DMS153 (cell line): Measurements from ENCODE around the gene CIBAR2.

Source experiments
- DNase-seq: peaks from one replicate; lab custom pipeline; 2025; lab: John Stamatoyannopoulos, UW

The CIBAR2 gene

DNA sequence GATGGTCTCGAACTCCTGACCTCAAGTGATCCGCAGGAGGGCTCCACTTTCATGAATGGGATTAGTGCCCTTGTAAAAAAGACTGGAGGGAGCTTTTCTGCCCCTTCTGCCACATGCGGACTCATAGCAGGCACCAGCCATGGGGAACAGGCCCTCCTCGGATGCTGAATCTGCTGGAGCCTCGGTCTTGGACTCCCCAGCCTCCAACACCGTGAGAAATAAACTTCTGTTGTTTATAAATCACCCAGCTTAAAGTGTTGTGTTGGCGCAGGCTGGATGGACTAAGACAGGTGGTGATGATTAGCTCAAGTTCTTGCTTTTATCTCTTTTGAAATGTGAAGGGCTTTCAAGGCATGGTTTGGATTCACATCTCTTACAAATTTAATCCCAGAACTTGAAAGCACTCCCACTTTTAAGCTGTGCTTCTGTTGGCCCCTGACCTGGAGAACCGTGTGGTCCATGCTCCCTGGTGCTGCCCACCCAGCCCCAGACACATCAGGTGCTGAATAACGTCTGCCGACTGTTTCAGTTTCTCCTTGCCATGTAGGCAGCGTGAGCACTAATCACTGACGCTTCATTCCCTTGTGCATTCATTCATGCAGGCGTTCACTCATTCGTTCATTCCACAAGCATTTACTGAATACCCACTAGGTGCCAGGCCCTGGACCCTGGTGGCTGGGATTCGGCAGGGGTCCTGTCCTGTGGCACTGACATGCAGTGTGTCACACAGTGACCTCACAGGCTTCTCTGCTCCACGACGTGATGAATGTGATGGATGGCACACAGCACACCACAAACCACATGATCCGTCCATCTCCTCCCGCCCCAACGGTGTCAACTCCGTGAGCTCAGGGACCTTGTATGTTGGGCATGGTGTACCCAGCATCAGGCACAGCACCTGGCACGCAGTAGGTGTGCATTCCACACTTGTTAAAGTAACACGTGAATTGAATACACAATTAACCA lies 8.9 kb downstream of the CIBAR2 start:
- DNase-seq, result no peak

DNA sequence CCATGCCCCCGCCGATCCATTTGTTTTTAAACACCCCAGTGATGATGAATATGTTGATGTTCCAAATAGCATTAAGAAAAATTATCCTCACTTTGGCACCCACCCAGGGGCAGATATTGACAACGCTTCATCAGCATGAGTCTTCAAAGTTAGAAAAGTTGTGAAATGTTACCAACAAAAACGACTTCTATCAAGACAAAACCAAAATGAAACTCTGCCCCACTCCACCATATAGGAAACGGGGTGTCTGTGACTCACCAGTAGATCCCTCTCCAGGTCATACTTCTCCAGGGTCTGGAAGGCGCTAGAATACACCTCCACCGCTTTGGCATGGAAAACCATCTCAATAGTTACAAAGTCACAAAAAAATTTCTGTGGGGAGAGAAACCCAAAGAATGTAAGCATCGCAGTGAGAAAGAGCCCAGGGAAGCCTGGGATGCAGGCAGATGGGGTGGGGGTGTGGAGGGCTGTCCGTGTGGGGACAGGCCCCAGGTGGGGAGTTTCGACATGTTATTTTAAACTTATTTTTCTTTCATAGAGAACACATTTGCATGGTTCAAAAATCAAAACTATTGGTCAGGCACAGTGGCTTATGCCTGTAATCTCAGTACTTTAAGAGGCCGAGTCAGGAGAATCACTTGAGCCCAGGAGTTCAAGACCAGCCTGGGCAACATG lies 10.2 kb downstream of the CIBAR2 start:
- DNase-seq, result no peak

DNA sequence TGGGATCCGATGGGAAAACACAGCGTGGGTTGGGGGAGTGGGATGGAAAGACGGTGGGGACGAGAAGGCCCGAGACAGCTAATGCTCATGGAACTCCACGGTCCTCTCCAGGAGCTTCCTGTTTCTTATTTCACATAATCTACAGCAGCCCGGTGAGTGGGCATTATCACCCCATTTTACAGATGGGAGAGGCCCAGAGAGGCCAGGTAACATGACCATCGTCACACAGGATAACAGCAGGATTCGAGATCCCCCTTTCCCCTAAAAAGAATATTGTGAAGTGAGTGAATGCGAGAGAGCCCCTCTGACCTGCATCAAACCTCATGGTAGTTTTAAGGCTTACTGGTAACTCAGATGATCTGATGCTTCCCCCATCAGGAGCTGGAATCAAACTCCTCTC lies 12.0 kb downstream of the CIBAR2 start:
- no peak for DNase-seq

DNA sequence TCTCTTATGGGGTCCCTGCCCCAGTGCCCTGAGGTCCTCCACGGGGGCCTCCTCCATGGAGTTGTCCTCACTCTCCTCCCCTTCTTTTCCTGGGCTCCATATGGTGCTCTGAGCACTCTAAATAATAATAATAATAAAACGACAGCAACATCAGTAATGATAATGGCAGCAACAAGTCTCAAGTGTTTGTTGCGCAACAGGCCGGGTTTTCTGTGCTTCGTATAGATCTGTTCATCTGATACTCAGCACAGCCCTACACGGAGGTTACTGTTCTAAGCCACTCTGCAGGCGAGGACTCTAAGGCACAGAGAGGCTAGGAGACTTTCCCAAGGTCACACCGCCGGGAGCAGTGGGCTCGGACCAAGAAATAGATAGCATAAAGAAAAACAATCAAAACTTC lies 13.7 kb downstream of the CIBAR2 start:
- no peak for DNase-seq

DNA sequence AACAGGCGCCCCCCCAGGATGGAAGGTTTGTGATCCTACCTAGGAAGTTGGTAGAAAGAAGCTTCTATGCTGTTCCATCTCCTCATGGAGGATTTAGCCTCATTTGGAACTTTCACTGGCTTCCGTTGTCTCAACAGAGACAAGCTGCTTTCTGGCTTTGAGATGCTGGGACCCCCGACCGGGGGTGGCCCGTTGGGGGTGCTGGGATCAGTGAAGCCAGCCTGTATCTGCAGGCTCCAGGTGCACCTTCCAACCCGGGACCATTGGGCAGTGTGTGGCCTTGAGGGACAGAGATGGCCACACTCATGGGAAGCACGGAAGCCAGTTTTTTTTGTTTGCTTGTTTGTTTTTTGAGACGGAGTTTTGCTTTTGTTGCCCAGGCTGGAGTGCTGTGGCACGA lies 15.4 kb downstream of the CIBAR2 start:
- DNase-seq, result no peak

DNA sequence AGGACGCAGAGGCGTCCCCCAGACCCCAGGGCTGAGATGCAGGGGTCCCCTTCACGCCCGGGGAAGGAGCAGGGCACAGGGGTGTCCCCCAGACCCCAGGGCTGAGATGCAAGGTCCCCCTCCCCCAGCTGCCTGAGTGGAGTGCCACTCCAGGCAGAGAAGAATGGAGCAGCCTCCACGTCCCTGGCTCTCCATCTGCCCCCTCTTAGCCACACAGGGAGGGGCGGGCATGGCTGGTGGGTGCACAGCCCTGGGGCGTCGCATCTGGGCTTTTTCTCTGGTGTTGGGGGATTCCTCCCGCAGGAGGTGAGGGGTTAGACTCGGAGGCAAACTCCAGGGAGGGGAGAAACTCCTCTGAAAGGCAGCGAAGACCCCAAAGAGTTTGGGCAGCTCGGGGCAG lies 17.5 kb downstream of the CIBAR2 start:
- DNase-seq, result no peak

DNA sequence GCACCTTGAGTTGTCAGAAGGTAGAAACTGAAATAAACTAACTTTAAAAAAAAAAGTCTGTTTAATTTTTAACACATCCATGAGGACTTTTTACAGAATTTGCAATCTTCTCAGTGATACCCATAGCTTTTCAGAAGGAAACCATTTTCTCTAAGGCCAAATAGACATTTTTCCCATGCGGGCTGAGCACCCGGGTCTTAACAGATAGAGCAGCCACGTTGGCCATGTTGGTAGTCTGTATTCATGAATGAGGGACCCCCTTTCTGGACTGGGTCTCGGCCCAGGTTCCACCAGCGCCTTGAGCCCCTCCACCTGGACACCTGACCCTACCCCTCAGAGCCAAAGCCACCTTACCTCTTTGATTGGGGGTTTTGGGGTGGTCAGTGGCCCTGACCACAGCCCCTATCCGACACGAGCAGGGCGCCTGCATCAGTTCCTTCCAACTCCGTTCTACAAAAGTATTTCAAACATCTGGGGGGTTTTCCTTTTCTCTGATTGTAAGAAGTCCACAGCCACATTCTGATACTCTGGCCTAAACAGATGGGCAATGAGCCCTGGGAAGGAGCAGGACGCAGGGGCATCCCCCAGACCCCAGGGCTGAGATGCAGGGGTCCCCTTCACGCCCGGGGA lies 18.0 kb downstream of the CIBAR2 start:
- DNase-seq, result no peak

DNA sequence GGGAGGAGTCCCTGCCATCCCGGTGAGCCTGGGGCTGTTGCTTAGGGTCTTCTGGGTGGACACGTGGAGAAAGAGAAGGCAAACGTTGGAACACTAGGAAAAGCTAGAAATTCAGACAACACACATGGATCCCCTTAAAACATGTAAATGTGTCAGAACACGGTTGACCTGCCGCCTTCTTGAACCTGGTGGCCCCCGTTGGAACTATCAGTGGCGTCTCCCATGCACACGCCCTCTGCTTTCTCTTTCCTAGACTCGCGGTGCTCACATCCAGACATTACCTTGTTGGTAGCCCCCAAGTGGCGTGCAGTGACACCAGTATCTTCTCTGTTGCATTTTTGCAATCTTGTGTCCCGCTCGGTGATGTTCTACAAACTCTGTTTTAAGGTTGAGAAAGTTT lies 18.6 kb downstream of the CIBAR2 start:
- DNase-seq, result no peak

DNA sequence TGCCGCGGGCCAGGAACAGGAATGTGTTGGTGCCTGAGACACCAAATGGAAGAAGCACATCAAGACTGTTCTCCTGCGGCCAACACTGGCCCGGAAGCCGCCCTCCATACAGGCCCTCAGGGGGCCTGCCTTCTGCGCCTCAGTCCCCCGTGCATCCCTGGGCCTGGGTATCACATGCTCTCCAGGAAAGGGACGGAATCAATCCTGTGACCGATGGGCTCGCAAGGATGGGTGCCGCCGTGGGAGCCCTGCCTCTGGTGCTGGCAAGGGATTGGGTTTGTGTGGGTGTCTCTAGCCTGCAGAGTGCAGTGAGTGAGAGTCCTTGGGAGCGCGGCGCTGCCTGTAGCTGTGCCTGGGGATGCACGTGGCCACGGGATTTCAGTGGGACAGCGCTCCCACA lies 19.4 kb downstream of the CIBAR2 start:
- no peak for DNase-seq

DNA sequence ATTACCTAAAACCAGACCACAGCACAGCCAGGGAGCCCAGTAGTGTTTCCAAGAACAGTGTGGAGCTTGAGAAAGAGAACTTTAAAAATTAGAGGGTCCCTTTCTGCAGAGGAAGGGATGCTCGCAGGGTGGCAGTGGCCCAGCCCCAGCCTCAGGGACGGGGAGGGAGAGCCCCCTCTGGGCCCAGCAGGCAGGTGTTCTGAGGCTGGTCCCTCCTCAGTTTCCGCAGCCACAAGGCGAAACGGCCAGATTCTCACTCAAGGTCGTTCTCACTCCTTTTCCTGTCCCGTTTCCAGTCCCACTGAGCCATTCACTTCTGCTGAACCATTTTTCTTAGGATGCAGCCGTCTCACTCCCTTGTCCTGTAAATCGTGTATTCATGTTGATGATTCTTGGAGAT lies 20.0 kb downstream of the CIBAR2 start:
- DNase-seq, result no peak

DNA sequence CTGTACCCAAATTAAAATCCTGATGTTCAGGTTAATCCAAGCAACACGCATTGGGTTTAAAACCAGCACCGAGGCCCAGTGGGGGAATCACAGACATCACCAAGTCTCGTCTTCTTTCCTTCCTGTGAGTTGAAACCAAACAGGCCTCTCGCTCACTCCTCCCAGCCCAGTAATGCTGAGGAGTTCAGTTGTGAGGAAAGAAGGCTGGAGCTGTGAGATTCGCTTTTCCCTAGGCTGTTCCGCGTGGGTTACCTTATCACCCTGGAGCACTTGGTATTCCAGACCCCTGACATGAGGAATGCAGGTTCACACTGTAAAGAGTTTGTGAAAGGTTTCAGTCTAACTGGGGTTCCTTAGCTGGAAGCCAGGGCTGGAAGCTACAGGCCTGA lies 20.8 kb downstream of the CIBAR2 start:
- DNase-seq, result no peak

DNA sequence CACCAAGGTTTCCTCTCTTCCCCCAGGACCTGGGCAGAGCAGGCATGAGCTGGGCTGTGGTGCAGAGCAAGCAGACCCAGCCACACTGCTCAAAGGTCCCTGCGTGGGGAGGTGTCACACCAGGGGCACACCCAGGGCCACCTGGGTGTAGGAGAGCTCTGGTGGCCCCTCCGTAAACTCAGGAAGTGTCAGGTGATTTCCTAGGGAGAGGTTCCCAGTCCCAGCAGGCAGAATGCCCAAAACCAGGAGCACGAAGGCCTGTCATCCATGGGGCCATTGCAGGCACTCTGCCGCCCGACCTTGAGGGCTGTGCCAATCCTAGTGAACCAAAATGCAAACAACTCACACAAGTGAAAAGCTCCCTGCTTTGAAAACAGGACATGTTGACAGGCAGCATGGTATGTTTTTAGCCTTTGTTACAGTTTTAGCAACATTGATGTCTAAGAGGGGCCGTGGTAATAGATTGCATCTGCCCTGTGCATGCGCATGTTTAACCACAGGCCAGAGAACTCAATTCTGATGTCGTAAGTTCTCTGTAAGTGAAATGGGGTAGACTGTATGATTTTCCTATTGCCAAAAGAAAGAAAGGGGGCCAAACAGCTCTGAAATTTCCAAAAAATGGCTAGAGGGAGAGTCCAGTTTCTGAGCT lies 21.3 kb downstream of the CIBAR2 start:
- no peak for DNase-seq

DNA sequence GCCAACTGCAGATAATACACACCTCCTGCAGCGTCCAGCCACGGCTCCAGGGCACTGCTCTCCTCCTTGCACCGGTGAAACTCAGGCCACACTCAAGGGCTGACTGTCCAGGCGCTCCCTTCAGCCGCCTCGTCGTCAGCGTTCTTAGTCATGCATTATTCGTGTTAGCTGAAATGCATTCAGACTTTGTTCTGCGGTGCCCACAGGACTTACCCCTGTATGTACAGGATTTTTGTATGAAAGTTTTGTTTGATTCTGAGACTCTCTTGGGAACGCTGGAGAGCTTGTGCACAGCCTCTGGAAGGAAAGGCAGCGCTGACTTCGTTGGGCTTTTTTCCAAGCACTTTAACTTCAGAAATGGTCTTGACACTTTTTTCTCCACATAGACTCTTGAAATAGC lies 22.1 kb downstream of the CIBAR2 start:
- DNase-seq, result no peak

DNA sequence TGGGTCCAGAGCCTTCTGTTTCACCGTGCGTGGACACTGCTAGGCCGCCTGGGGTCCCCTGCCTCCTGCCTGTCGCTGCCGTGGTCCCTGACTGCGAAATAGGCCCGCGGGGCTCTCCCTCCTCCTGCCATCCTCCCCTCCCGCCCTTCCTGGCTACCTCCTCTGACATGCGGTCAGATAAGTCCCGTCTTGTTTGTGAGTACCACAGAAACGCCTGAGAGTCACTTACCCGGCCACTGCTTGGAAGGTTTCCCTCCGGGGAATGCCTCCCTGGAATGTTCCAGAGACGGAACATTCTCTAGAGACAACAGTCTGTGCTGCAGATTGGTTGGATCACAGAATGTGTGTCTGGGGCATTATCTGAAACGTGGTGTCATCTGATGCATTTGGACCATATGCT lies 22.7 kb downstream of the CIBAR2 start:
- DNase-seq, result no peak

DNA sequence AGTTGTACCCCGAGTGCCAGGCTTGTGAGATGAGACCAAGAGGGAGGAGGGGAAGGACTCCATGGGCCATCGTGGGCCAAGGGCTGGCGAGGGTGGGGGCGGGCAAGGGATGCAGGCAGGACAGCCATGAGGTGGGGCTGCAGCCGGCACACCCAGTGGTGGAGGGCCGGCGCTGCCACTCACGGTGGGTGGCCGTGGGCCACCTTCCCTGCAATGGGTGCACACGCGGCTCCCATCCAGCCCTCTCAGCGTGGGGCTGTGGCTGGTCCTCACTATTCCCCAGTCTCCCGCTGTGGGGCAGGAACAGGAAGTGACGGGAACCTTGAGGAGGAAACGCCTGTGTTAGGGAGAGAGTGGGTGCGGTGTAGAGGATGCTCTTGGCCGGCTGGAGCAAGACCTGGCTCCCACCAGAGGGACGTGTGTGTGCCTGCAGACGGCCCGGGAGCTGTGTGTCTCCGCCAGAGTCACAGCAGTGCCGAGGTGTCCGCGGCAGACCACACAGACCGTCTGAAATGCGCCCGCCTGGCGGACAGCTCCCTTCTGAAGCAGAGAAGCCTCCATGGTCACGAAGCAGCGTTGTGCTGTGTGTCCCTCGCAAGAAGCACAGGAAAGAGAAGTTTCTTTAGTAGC lies 23.6 kb downstream of the CIBAR2 start:
- no peak for DNase-seq

DNA sequence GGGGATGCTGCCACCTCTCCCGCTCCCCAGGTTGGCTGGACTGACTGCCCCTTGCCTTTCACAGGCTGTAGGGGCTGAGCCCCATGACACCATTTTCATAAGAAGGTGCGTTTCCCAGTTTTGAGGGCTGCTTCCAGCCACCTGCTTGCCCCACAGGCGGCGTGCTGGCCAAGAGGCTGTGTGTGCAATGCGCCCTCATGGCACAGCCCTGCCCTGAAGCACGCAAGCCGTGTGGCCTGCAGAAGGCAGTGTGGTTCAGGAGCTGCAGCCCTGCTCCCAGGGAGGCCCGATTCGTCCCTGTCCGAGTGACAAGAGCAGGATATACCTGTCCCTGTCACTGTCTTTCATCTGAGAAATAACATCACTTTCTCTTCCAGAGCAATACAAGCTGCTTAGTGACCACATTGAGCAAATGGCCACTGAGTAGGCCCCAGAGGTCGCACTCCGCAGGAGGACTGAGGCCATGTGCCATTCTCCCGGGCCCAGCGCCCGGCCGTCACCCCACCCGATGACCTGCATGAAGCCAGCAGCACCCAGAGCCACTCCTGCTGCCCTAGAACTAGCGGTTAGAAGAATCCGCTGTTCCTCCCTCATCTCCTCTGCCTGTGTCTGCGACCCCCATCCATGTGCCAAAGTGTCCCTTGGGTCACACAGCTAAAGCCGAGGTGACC lies 24.2 kb downstream of the CIBAR2 start:
- no peak for DNase-seq

DNA sequence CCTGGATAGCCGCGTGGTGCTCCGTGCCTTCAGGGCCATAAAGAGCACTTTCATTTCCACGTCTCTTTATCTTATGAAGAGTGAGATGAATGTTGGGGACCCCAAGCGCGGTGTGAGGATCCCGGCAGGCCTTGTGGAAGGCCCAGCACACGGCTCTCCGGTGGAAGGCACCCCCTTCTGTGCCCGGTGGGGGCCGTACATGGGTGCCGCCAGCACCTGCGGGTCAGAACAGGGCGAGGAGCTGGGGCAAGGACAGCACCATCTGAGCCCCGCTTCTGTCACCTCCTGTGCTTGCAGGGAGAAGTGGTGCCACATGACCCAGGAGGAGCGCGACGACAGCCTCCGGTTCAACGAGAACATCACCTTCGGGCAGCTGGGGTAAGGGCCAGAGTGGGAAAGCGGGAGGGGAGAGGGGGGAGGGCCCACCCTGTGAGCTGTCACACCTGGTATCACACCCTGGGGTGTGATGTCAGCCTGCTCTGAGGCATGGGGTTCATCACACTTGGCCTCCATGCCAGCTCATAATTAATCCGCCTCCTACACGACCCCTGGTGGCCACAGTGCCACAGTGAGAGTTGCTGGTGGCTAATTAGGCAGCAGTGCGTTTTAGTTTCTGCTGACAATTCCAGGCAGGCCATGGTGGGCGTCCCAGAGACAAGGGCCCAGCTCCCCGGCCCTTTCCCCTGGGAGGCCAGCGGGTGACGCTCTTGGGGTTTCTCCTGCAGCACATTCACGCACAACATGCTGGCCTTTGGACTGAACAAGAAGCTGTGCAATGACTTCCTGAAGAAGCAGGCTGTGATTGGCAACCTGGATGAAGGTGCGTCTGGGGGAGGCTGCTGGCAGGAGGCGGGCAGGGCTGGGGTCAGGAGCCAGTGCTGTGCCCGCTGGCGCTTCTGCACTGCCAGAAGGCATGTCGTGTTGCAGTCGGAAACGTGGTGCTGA lies 25.7 kb downstream of the CIBAR2 start:
- peak; percentile 55 for DNase-seq

DNA sequence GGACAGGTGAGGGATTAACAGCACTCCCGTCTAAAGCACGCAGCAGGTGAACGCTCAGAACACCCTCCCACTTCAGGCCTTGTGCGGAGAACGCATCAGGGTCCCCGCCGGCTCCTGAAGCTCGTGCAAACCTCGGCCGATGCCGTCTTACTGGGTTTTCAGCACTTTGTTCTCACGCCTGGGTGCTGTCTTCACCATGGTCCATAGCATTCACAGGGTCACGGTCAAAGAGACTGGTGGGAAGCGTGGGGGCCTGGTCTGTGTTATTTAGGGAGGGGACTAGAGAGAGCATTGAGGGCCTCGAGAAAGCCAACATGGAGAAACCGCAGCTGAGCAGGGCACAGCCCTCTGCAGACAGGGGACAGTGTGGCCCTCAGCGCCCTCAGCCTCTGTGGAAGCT lies 26.6 kb downstream of the CIBAR2 start:
- DNase-seq, result no peak

DNA sequence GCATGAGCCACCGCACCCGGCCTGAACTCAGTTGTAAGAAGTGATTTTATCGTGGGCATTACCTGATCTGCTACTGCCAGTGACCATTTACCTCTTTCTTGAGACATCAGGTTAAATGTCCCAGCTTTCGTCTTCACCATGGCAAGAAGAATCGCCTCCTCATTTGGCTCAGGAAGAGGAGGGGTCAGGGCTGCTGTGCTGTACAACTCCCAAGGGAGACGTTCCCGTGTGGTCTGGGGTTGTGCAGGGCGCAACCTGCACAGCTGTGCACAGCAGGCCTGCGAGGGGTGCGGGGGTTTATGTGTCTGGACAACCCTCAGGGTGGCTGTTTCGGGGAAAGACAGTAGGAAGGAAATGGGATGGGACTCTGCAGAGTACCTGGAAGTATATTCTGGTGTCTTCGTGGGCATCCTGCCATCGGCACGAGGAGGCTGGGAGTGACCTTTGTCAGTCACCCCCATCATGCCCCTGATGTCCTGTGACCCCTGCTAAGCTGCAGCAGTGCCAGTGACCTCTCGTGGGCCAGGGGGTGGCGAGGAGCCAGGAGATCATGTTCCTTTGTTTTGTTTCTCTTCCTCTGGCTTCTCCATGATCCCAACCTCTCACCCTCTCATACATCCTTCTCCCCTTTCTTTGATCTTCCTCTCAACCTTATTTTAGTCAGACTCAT lies 27.3 kb downstream of the CIBAR2 start:
- no peak for DNase-seq
